Large intestine (tissue), 3 donors: ENCODE data around the gene LPCAT1. TPM values are rescaled to one million over a fixed set of nuclear protein-coding genes. Genes with fewer than 3 reads are reported as not detected.

Experiments
- DNase-seq, 2 donors: peaks; one replicate each; pipeline versions ENCODE4 v3.0.0 to v3.0.0-alpha.2; 2013
- H3K27ac ChIP-seq: one replicate; pipeline ENCODE4 v1.5.1; 2013; ENCODE audit warnings: low read length
- H3K27me3 ChIP-seq: 2 replicates; pipeline ENCODE4 v1.6.1; 2013; ENCODE audit warnings: low read length; ENCODE audit not compliant: control insufficient read depth, insufficient read depth
- H3K36me3 ChIP-seq: 2 replicates; pipeline ENCODE4 v1.6.1; 2013; ENCODE audit warnings: low read length; ENCODE audit not compliant: control insufficient read depth, insufficient read depth
- H3K4me1 ChIP-seq: one replicate; pipeline ENCODE4 v1.6.1; 2013; ENCODE audit warnings: low read length; ENCODE audit not compliant: control insufficient read depth, insufficient read depth
- H3K4me3 ChIP-seq: one replicate; pipeline ENCODE4 v1.5.1; 2013; ENCODE audit warnings: low read length
- H3K9me3 ChIP-seq: one replicate; pipeline ENCODE4 v1.6.1; 2013; ENCODE audit warnings: mild to moderate bottlenecking, low read depth, low read length, moderate library complexity; ENCODE audit not compliant: control insufficient read depth
- WGBS: methylation state at CpG from one replicate; pipeline ENCODE4 v1.1.5; 2013; ENCODE audit warnings: low lambda C conversion rate; ENCODE audit not compliant: insufficient coverage; 5-methylcytosine and 5-hydroxymethylcytosine counted together
- polyA plus RNA-seq: library from polyadenylated mRNA; unstranded; fragments of 120-200 nt; gene quantifications from one replicate; pipeline ENCODE4 v1.2.1, GENCODE V29; 2013

The LPCAT1 gene
- polyA plus RNA-seq, 1 donor = 14.8 TPM

GRCh38 chr5:1554410-1554967, 30.7 kb upstream of the LPCAT1 start:
- H3K4me1 ChIP-seq = no peaks in the 10 kb centered on the region
- H3K9me3 ChIP-seq = no peaks in the 10 kb centered on the region
- no peak overlapping the region for H3K27ac ChIP-seq
- no peaks in the 10 kb centered on the region for H3K27me3 ChIP-seq
- no peak overlapping the region for H3K4me3 ChIP-seq
- H3K36me3 ChIP-seq = no peaks in the 10 kb centered on the region
- WGBS = no CpG with 5 or more reads among the region's 11 CpGs
- no peak for DNase-seq

- no peak overlapping the region for H3K4me3 ChIP-seq
- H3K4me1 ChIP-seq = no peaks in the 10 kb centered on the region
- no peaks in the 10 kb centered on the region for H3K27me3 ChIP-seq
- no peak overlapping the region for H3K27ac ChIP-seq
- no peaks in the 10 kb centered on the region for H3K9me3 ChIP-seq
- DNase-seq = no peak
- no peaks in the 10 kb centered on the region for H3K36me3 ChIP-seq
- WGBS = 60% methylated on average over 1 of the region's 21 CpGs
Observed at GRCh38 chr5:1553539-1554409, 30.0 kb upstream of the LPCAT1 start.

GRCh38 chr5:1552521-1553255, 28.9 kb upstream of the LPCAT1 start:
- peak in 1 of 2 donors; percentile 23 for DNase-seq
- Histone ChIP-seq H3K4me3 (no peak overlapping the region), H3K36me3 (no peaks in the 10 kb centered on the region), H3K27me3 (no peaks in the 10 kb centered on the region), H3K9me3 (no peaks in the 10 kb centered on the region), H3K4me1 (no peaks in the 10 kb centered on the region), H3K27ac (no peak overlapping the region)
- WGBS = 100% methylated on average over 2 of the region's 33 CpGs

DNA sequence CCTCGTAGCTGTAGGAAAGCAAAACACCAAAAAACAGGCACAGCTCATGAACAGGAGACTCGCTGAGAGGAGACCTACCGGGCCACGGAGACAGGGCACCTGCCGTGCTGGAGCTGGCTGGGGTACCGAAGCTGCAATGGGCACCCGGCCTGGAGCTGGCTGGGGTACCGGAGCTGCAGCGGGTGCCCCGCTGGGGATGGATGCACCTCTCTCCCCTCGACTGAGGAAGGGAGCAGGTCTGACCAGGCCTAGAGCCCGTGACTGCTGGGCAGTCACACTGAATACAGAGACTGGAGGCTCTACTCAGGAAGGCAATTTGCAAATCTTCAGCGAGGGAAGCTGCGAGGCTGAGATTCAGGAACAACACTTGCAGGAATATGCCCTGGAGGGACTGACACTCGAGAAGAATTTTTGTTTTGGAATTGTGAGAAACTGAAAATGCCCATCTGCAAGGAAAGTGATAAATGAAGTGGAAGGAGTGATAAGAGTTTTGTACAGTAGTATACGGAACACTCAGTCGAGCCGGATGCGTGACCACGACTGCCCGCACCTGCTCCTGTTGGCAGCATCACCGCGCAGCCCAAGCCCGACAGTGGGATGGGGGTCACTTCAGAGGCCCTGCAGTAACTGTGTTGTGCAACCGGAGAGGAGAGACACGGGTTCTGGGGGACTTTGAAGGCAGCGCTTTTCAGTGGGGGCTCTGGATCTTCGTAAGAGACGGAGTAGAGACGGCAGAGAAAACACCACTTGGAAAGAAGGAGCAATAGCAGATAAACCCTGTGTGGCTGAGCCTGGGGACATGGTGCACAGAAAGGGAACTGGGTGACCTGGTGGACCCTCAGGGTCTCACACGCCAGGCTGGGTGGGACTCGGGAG, 27.9 kb upstream of the LPCAT1 start:
- Histone ChIP-seq H3K27me3 (no peaks in the 10 kb centered on the region), H3K36me3 (no peaks in the 10 kb centered on the region), H3K27ac (no peak overlapping the region), H3K9me3 (no peaks in the 10 kb centered on the region), H3K4me3 (no peak overlapping the region), H3K4me1 (no peaks in the 10 kb centered on the region)
- WGBS = 93% methylated on average over 5 of the region's 32 CpGs
- no peak for DNase-seq

GRCh38 chr5:1550287-1551076, 26.7 kb upstream of the LPCAT1 start:
- H3K27ac ChIP-seq = no peak overlapping the region
- H3K4me3 ChIP-seq = no peak overlapping the region
- H3K4me1 ChIP-seq = no peaks in the 10 kb centered on the region
- H3K36me3 ChIP-seq = no peaks in the 10 kb centered on the region
- WGBS = 90% methylated on average over 2 of the region's 17 CpGs
- no peak for DNase-seq
- no peaks in the 10 kb centered on the region for H3K27me3 ChIP-seq
- H3K9me3 ChIP-seq = no peaks in the 10 kb centered on the region

DNA sequence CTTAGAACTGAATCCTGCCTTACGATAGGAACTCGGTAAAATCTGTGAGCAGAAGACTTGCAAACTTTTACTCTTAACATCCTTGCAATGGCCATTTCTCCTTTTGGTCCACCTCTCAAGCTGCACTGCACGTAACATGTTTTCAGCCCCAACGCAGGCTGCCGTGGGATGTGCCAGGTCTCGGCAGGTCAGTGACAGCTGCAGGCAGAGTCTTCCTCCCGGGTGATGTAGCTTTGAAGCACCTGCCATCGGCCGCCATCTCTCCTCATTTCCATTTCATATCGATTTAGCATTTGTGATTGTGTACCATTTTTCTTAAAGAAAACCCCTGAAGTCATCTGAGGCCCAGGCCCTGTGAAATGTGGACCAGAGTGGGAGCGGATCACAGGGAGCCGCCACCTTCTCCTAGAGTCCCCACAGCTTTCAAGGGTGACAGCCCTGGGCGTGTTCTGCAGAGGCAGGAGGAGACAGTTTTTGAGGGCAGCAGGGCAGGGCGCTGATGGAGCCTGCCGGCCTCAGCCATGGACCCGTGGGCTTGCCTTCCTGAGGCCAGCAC, 25.8 kb upstream of the LPCAT1 start:
- WGBS = no CpG with 5 or more reads among the region's 16 CpGs

GRCh38 chr5:1548702-1549474, 25.1 kb upstream of the LPCAT1 start:
- Histone ChIP-seq H3K27me3 (no peaks in the 10 kb centered on the region), H3K27ac (no peak overlapping the region), H3K36me3 (no peaks in the 10 kb centered on the region), H3K9me3 (no peaks in the 10 kb centered on the region), H3K4me1 (no peaks in the 10 kb centered on the region), H3K4me3 (no peak overlapping the region)
- DNase-seq = no peak
- no CpG with 5 or more reads among the region's 33 CpGs for WGBS

More for the DNA sequence above, 25.8 kb upstream of the LPCAT1 start:
- Histone ChIP-seq H3K9me3 (no peaks in the 10 kb centered on the region), H3K27ac (no peak overlapping the region), H3K36me3 (no peaks in the 10 kb centered on the region), H3K27me3 (no peaks in the 10 kb centered on the region), H3K4me1 (no peaks in the 10 kb centered on the region), H3K4me3 (no peak overlapping the region)
- DNase-seq = no peak

- Histone ChIP-seq H3K4me3 (no peak overlapping the region), H3K4me1 (no peaks in the 10 kb centered on the region), H3K9me3 (no peaks in the 10 kb centered on the region), H3K36me3 (no peaks in the 10 kb centered on the region), H3K27ac (no peak overlapping the region), H3K27me3 (no peaks in the 10 kb centered on the region)
- DNase-seq = no peak
- no CpG with 5 or more reads among the region's 6 CpGs for WGBS
Observed at GRCh38 chr5:1547655-1548054, 23.9 kb upstream of the LPCAT1 start.

- no peak overlapping the region for H3K4me3 ChIP-seq
- H3K27ac ChIP-seq = no peak overlapping the region
- WGBS = no CpG with 5 or more reads among the region's 11 CpGs
- no peaks in the 10 kb centered on the region for H3K36me3 ChIP-seq
- H3K9me3 ChIP-seq = no peaks in the 10 kb centered on the region
- no peaks in the 10 kb centered on the region for H3K4me1 ChIP-seq
- no peak for DNase-seq
- no peaks in the 10 kb centered on the region for H3K27me3 ChIP-seq
Observed at GRCh38 chr5:1547236-1547635, 23.5 kb upstream of the LPCAT1 start.
